Stimulated activated CD4-positive, alpha-beta T cell treated with anti-CD3 and anti-CD28 coated beads, TNF-alpha, amount 100 ng/mL, for 1 hour (primary cell): ENCODE measurements around the gene PRKAG2.

ENCODE experiments used
- DNase-seq, 3 donors: peaks; one replicate each; pipeline ENCODE4 v3.0.0-alpha.2; 2020; ENCODE audit warnings: low read depth in 3 of 3, low spot score in 1 of 3

PRKAG2 gene

DNA sequence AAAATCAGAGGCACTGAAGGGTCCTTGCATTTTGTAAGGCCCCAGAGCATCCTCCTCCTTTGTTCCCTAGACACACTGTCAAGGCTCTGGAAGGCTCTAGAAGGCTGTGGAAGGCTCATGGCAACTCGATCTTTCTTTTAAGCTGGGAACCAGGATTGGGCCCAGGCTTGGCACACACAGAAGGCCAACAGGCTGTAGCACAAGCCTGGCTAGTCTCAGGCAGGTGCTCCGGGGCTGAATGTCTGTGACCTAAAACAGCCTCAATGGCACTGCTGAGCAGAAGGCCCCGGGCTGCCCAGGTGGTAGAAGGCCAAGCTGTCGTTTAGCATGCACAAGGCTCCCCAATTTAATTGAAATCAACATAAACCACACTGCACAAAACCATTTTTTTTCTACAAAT is 55.7 kb downstream of the PRKAG2 start:
- DNase-seq = no peak

DNA sequence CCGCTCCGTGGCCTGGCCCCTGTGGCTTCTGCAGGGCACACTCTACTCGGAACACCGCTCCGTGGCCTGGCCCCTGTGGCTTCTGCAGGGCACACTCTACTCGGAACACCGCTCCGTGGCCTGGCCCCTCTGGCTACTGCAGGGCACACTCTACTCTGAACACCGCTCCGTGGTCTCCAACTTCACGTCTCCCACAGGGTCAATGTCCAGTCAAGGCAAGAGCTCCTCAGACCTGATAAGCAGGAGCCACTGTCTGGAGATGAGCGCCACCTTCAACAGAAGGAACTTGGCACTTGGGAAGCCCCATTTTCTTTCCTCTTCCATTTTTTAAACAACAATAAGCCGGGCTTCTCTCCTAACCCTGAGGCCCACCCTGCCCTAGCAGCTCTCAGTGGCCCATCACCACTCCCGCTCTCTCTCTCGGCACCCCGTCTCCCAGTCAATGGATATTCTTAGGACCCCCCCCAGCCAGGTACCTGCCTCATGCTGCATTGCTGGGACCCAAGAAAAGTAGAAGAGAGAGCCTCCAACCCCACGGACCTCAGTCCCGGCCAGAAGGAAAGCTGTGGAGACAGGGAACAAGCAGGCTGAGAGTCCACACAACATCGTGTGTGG is 56.3 kb downstream of the PRKAG2 start:
- no peak for DNase-seq

DNA sequence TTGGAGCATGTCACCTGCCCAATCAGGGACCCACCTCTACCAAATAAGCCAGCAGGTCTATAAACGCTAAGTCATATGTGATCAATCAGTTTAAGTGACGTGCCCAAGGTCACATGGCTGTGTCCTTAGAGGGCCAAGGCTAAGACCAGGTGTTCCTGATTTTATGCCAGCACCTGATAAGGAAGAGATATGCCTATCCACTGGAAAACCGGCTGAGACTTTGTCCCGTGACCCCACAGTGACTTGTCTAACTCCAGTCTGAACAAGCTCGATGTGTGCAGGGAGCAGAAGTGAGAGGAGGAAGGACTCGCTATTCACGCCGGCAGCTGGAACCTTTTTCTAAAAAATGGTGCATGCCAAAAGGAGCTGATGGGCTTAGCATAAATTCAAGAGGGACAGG is 57.0 kb downstream of the PRKAG2 start:
- no peak for DNase-seq

DNA sequence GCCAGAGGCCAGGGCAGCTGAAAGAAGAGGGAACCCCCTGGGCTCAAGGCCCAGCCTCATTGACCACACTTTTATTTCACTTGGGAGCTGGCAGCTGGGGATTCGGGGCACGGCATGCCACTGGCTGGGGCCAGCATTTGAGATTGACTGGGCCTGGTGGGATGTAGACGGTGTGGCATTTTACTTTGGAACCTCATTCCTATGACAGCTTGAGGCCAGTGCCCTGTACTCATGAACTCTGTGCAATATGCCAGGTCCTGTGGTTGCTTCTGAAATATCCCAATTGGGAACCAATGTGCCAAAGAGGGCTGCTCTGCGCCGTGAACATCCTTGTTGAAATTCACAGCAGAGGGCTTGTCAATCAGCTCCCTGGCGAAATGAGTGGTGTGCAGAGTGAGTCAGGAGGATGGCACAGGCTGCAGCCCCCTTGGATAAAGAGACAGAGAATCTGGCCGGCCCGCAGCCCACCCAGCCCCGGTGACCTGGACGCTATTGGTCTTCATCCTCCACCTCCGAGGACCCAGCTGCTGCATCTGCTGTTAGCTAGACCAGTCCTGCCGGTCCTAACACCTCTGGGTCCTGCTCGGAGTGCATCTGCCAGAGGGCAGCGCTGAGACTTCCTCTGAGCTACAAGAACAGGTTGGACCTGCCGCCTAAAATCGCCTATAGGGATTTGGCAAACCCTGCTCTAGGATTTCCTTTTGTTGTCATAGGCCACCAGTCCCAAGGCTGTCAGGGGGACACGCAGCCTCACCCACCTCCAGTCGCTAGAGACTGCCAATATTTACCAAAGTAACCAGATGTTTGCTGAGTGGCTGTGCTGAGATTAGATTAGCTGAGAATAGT is 58.0 kb downstream of the PRKAG2 start:
- no peak for DNase-seq

DNA sequence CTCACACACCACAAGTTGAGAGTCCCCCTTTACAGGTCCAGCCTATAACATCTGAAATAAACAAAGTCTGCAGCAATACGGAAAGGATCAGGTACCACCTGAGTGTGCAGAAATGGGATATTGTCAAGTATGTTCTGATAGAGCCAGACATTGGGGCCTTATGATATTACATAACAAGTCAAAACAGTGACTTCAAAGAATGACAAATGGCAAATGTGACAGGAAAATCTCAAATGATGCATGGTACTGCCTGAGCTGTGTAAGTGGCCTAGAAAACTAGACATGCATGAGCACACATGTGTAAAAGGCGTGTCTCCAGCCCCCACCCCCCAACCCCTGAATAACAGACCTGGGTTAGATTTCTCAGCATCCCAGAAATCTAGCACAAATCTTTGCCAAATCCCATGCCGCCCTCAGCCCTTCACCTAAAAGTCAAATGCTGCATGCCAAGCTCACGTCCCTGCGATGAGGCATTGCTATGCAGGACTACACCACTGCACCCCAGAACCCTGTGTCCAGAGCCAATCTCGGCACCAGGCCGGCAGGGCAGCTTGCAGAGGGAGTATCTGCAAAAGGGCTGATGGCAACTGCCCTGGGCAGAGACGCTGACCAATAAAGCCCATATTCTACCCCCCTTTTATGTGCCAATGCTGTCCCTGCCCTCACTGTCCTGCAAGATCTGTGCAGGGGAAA is 58.8 kb downstream of the PRKAG2 start:
- no peak for DNase-seq

DNA sequence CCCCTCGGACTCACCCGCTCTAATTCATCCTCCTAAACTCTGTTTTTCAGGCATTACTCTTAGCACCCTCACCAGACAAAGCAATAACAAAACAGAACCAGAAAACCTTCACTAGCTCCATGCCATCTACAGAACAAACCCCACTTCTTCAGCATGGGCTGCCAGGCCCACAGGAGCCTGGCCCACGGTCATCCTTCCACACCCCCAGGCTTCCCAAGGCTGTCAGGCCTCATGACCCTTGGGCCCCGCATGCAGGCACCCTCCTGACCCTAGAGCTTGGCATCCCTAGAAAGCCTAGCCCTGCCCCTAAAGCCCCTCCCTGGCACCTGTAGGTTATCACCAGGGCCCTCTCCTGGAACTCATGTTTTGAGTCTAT is 59.6 kb downstream of the PRKAG2 start:
- no peak for DNase-seq

DNA sequence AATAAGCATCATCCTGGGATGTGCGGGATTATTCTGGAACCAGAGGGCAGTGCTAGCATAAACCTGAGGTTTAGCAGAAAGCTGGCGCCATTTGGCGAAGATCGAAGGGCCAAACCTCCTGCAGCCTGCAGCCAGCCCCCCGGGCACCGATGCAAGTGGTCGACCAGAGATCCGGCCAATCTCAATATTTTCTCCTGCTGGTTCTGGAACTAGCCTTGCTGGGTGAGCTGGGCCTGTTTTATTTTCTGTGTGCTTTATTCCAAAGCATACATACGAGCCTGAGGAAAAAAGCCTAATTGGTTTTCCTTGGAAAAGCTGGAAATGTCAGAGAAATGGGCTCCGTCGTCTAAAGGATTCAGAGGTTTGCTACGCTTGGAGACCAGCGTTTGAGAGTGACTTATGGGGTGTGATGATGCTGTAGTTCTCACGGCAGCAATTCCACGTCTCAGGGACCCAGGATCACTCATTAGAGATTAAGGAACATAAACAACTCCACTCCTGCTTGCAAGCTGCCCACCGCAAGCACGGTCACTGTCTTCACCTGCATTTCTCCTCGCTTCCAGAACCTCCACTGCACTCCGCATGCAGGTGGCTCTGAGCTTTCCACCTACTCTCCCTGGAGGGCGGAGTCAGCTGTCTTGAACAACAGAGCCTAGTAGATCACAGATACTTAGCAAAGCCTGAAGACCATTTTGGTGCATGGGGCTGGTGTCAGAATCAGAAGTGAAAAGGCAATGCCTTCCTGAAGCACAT is 60.2 kb downstream of the PRKAG2 start:
- no peak for DNase-seq

DNA sequence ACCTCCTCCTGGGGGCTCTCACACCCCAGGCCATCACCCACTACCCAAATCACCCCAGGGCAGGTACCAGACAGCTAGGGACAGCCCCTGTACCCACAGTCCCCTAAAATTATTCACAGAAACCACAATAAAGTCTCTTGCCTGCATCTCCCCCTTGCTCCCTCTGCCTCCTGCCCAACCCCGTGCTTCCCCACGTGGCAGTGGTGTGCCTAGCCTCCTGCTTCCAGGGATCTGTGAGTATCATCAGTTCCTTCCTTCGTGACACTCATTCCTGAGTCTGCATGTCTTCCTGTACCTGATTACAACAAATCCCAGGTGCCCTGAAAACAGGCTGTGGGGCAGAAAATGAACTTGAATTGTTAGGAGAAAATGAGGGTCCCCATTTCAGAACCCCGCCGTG is 61.5 kb downstream of the PRKAG2 start:
- DNase-seq = no peak

DNA sequence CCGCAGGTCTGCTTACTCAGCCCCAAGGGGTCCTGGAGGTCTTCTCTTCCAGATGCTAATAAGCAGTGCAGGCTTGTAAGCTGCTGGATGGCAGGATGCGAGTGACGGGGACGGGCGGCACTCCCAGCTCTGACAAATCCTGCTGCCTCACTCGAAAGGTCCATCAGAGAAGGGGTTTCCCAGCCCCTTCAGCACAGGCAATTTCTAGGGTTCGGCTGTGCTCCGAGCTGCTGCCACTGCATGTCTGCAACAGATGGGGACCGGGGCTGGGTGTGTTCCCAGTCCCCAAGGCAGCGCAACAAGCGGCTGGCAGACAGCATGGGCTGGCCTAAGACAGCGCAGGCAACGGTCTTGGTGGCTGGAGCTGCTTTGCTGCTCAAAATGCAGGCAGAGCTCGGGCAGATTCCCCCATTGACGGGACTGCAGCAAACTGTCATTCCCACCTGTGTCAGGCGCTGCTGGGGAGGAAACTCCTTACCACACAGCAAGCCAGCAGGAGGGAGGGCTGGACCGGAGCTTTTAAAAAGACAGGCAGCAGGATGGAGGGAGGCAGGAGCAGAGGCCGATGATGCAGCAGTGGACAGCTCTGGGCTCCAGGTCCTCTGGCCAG is 62.4 kb downstream of the PRKAG2 start:
- no peak for DNase-seq

DNA sequence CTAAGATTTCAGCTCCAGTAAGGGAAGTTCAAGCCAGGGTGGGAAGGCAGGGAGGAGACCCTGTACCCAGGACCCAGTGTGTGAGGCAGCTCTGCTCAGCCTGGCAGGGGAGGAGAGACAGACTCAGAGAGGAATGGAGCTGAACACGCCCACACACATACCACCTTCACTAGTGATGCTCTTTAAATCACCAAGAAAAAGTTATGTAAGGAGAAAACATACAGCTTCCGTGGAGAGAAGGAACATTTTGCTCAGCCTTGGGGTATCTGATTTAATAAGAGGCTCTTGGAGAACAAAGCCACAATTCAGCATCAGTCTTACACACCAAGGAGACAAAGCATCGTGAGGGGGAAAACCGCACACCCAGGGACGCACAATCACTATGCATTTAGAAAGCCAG is 62.9 kb downstream of the PRKAG2 start:
- no peak for DNase-seq

DNA sequence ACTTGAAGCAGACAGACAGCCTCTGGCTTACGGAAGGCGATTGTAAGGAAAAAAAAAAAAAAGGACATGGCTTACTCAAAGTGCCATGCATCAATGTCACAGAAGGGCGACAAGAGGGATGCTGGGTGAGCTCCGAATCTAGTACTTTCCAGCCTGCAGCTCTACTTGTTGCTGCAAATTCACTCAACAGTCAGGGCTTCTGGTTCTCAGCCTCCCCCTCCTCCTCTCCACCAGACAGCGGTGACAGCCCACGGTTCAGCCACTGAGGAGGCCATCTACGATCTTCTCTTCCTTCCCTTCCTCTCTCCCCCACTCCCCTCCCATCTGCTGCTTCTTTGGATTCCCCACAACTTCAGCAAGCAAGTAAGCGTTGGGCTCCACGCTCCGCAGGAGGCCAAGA is 63.5 kb downstream of the PRKAG2 start:
- no peak for DNase-seq

DNA sequence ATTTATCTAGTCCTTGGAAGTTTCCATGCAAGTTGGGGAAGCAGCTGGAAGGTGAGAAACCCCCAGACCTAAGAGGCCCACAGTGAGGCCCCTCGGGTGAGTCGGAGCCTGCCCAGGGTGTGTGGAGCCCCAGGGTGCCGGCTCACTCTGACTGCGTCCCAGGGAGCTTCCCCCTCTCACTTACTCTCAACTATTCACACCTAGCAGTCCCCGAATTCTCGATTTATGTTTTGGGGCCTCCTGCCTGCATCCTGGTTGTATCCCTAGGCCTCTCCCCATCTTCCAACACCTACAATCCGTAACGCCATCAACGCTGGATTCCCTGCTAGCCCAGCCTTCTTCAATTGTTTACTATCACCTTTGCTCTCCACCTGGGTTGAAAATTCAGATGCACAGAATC is 63.9 kb downstream of the PRKAG2 start:
- no peak for DNase-seq

DNA sequence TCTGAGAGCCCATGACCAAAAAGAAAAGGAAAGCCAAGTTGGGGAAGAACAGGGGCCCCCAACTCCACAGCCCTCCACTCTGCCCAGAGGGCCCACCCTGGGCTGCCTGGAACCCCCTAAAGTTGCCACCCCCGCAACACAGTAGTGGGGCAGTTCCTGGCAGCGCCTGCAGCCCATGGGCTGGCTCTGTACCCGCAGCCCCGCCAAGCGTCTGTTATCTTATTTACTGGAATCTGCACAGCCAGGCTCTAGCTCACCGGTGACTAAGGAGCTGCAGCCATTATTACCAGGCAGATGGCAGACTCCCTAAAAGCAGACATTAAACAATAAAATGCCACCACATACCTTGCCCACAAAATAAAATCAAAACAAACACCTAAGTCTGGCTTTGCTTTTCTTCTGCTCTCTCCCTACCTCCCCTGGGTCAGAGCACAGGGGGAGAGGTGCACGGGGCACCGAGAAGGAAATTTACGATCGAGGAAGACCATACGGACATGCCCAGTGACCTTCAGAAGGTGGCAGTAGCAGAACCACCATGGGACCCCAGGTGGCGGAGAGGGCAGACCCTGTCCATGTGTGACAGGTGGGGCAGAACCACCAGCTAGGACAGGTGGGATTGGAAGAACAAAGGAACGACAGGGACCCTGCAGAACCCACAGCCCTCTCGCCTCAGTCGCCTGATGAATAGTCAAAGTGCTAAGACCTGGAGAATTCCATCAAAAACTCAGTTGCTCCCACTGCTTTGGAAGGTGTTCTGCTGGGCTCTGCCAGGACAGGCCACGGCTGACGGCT is 66.3 kb downstream of the PRKAG2 start:
- DNase-seq = no peak

DNA sequence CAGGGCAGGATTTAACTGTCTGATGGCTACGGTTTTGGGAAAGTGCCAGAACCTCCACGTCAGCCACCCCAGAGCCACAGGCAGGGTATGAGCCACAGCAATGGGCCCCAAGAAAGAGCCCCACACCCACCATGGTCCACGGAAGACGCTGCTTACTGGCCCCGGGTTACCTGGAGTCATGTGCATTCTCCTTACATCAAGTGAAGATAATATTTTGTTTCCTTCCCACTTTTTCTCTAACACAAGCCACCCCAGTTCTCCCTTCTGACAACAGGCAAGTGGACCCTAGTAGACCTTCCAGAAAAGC is 67.1 kb downstream of the PRKAG2 start:
- no peak for DNase-seq

DNA sequence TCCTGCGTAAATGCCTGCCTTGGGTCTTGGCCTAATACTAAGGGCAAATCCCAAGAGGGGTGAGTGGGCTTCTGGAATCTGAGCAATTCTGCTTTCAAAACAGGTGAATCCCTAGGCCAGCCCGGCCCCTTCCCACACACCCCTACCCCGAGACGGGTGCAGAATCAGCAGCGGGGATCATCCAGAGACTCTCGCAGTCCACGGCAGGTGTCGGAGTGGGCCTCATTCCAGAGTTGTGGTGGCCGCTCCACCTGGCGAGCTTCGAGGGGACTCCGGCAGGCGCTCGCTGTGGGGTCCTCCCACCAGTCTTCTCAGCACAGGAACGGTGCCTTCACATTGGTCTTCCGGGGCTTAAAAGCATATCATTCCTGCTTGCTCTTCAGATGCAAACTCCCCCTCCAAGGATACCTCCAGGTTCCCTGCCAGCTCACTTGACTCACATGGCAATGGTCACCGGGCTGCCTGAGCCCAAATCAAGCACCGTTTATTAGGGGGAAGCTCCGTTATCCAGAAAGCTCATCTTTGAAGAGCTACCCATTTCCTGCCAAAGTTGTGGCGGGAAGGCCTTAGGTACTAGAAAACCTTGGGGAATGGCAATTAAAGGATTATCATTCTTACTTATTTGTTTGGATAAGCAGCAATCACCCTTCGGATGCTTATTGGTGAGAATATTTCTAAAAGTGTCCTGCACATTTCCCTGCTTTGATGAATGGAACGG is 67.6 kb downstream of the PRKAG2 start:
- DNase-seq = no peak

DNA sequence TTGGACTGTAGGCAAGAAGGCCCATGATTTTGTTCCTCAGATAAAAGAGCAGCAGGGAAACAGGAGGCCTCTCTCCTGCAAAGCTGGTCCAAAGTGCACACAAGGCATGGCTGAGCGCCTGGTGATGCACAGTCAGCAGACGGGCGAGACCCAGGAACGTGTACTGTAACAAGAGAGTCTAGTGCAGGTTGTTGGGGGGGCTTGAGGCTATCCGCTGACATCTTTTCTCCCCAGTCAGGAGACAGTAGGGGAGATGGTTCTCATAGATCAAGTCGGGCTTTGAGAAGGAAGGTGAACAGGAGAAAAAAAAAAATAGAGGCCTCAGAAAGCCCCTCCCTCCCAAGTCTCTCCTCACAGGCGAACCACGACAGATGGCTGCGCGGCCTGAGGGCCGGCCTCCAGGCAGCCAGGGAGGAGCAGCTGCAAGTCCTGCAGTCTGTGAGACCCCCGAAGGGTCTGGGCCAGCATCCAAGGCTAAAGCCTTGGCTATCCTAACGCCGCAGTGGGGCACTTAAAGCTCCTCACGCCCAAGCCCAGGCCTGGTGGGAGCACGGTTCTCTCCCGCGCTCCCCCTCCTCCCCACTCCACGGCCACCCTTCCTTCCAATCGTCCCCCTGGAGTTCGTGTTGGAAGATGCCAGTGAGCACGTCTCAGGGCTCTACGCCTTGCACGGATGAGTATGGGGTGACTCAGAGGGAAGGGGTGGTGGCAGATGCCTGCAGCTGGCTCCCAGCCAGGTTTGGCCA is 68.3 kb downstream of the PRKAG2 start:
- DNase-seq = no peak

DNA sequence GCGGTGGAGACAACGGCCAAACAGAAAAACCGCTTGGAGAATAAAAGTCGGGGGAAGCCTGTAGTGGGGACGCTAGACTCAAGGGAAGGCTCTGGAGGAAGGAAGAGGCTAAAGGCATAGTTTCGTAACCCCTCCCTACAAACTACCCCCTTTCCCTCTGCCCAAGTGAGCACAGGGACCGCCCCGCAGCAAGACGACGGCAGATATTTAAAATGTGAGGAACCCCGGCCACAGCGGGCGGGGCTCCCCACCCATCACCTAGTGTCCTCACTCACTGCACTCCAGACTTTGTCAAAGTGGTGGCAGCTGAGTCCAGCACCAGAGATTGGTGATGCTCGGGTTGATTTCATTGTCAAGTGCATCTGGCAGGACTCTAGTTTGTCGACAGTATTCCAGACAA is 69.1 kb downstream of the PRKAG2 start:
- DNase-seq = no peak

DNA sequence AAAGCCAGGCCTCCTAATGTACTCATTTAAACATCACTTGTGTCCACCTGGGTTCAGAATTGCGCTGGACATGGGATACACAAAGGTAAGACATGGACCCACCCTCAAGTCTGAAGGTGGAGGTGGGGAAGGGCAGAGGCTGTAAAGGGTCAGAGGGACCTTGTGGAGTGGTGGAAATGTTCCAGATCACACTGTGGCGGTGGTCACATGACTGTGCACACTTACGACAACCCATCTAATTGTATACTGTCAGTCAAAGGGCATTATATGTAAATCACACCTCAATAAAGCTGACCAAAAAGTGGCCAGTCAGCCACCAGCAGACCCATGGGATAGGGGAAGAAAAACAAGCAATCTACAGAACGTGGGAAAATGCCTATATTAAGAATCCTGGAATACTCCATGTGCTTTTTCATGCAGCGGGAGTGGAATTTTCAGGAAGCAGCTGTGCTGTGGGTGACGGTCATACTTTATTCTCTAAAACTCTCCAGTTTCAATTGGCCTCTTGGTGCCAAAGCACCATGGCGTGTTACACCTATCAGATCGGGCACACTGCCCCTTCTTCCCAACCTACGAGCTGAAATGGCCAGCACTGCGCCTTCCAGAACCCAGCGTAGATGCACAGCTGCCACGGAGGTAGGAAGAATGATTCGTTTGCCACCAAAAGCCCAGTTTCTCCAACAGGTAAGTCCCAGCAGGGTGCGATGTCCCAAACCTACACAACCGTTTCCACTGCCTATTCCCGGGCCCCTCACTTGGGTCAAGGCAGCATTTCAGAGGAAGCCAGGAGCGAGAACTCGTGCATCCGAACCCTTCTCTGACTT is 69.8 kb downstream of the PRKAG2 start:
- DNase-seq = no peak
